ENCODE measurements around the gene CCKAR. TPM values are rescaled to one million over a fixed set of nuclear protein-coding genes. Genes with fewer than 3 reads are reported as not detected.
"Not testable (repeated sequence)": the region's sequence is repeated elsewhere in the genome, so short reads cannot be mapped to it uniquely, and the experiment has no call there.

CCKAR gene
- total RNA-seq, 2 experiments from 2014 or later, result not detected

DNA sequence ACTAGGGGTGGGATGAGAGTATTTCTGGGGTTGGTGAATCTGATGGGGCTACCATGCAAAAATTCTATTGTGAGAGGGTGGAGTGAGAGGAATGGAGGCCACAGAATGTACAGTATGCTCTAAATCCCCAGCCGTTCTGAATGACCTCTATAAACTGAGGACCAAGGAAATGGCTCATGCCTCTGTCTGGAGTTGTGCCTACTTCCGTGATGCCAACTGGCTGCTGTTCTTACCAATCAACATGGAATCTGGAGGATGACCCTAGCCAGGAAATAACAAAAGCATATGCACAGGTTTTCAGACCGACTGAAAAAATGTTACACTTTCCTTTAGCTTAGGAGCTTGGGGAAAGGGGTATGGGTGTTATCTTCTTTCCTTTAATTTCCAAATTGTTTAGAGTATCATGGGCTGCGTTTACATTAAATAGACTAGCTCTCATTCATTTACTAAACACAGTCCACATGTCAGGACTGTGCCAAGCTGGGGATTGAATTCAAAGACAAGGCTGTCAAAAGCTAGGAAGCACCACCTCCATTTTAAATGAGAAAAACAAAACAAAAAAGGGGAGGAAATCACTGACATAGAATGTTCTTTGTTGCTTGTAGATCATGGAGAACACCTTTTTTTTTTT, 20.2 kb upstream of the CCKAR start:
- no peak for ATAC-seq
- H3K9me3 Mint-ChIP-seq (ENCODE audit: low read depth), result no peaks in the 10 kb centered on the region
- H3K27ac Mint-ChIP-seq, result no peak overlapping the region
- CTCF ChIA-PET, result no interaction called here
- POLR2A ChIA-PET, result interaction anchor here (0.6 kb wide), 1 partner anchor 422 kb away, joined by 4 read pairs; no protein-coding TSS in a partner anchor
- H3K4me3 Mint-ChIP-seq, result no peak overlapping the region
- intact Hi-C loops (cut with DNase I, micrococcal nuclease), result no loop called here
- no peak for DNase-seq
- peaks cover 11% of the 10 kb centered on the region for H3K27me3 Mint-ChIP-seq
- no peaks in the 10 kb centered on the region for H3K36me3 Mint-ChIP-seq (ENCODE audit: low read depth)
- no peaks in the 10 kb centered on the region for H3K4me1 Mint-ChIP-seq

GRCh38 chr4:26509681-26510333, 19.5 kb upstream of the CCKAR start:
- no peak for DNase-seq
- Mint-ChIP-seq H3K27ac (no peak overlapping the region), H3K4me1 (no peaks in the 10 kb centered on the region), H3K27me3 (peaks cover 7% of the 10 kb centered on the region), H3K9me3 (ENCODE audit: low read depth) (no peaks in the 10 kb centered on the region), H3K4me3 (no peak overlapping the region), H3K36me3 (ENCODE audit: low read depth) (no peaks in the 10 kb centered on the region)
- ATAC-seq, result no peak
- intact Hi-C loops (cut with DNase I, micrococcal nuclease), result no loop called here
- CTCF ChIA-PET, result interaction anchor here (0.6 kb wide), 1 partner anchor 30 kb away, joined by 3 read pairs; no protein-coding TSS in a partner anchor
- POLR2A ChIA-PET, result no interaction called here

- no peak for DNase-seq
- intact Hi-C loops (cut with DNase I, micrococcal nuclease), result no loop called here
- ChIA-PET CTCF (no interaction called here), POLR2A (interaction anchor here (0.7 kb wide), 1 partner anchor 322 kb away, joined by 4 read pairs; no protein-coding TSS in a partner anchor)
- Mint-ChIP-seq H3K4me1 (no peaks in the 10 kb centered on the region), H3K36me3 (ENCODE audit: low read depth) (no peaks in the 10 kb centered on the region), H3K4me3 (no peak overlapping the region), H3K27ac (no peak overlapping the region), H3K9me3 (ENCODE audit: low read depth) (no peaks in the 10 kb centered on the region), H3K27me3 (peaks cover 4% of the 10 kb centered on the region)
- ATAC-seq, result no peak
Measured at GRCh38 chr4:26507286-26507685, 17.0 kb upstream of the CCKAR start.

GRCh38 chr4:26503844-26504243, 13.6 kb upstream of the CCKAR start:
- Mint-ChIP-seq H3K27ac (no peak overlapping the region), H3K36me3 (ENCODE audit: low read depth) (no peaks in the 10 kb centered on the region), H3K4me1 (no peaks in the 10 kb centered on the region), H3K9me3 (ENCODE audit: low read depth) (peaks cover 1% of the 10 kb centered on the region), H3K27me3 (no peaks in the 10 kb centered on the region), H3K4me3 (no peak overlapping the region)
- ChIA-PET POLR2A (no interaction called here), CTCF (interaction anchor here (0.5 to 1.1 kb wide), 2 partner anchors 16 to 319 kb away, joined by 3 read pairs; no protein-coding TSS in a partner anchor)
- intact Hi-C loops (cut with DNase I, micrococcal nuclease), result no loop called here
- DNase-seq (no peak), ATAC-seq (no peak)

GRCh38 chr4:26503427-26503826, 13.1 kb upstream of the CCKAR start:
- DNase-seq (no peak), ATAC-seq (no peak)
- Mint-ChIP-seq H3K27ac (no peak overlapping the region), H3K9me3 (ENCODE audit: low read depth) (peaks cover 1% of the 10 kb centered on the region), H3K4me3 (no peak overlapping the region), H3K27me3 (no peaks in the 10 kb centered on the region), H3K36me3 (ENCODE audit: low read depth) (no peaks in the 10 kb centered on the region), H3K4me1 (no peaks in the 10 kb centered on the region)
- CTCF ChIA-PET, result interaction anchor here (1.1 kb wide), 1 partner anchor 15 kb away, joined by 3 read pairs; no protein-coding TSS in a partner anchor
- intact Hi-C loops (cut with DNase I, micrococcal nuclease), result no loop called here
- POLR2A ChIA-PET, result no interaction called here

GRCh38 chr4:26500565-26500999, 10.3 kb upstream of the CCKAR start:
- H3K4me1 Mint-ChIP-seq; H3K36me3 Mint-ChIP-seq (ENCODE audit: low read depth); DNase-seq; ATAC-seq; H3K4me3 Mint-ChIP-seq; POLR2A ChIA-PET; H3K9me3 Mint-ChIP-seq (ENCODE audit: low read depth); intact Hi-C loops (cut with DNase I, micrococcal nuclease); H3K27me3 Mint-ChIP-seq; CTCF ChIA-PET; H3K27ac Mint-ChIP-seq: not testable (repeated sequence)

- H3K9me3 Mint-ChIP-seq (ENCODE audit: low read depth), result peaks cover 1% of the 10 kb centered on the region
- no peak for ATAC-seq
- DNase-seq, result no peak
- intact Hi-C loops (cut with DNase I, micrococcal nuclease), result no loop called here
- H3K4me1 Mint-ChIP-seq, result no peaks in the 10 kb centered on the region
- H3K27ac Mint-ChIP-seq, result no peak overlapping the region
- ChIA-PET POLR2A (no interaction called here), CTCF (no interaction called here)
- H3K4me3 Mint-ChIP-seq, result no peak overlapping the region
- no peaks in the 10 kb centered on the region for H3K36me3 Mint-ChIP-seq (ENCODE audit: low read depth)
- peaks cover 12% of the 10 kb centered on the region for H3K27me3 Mint-ChIP-seq
Measured at GRCh38 chr4:26496207-26496783, 6.0 kb upstream of the CCKAR start.

DNA sequence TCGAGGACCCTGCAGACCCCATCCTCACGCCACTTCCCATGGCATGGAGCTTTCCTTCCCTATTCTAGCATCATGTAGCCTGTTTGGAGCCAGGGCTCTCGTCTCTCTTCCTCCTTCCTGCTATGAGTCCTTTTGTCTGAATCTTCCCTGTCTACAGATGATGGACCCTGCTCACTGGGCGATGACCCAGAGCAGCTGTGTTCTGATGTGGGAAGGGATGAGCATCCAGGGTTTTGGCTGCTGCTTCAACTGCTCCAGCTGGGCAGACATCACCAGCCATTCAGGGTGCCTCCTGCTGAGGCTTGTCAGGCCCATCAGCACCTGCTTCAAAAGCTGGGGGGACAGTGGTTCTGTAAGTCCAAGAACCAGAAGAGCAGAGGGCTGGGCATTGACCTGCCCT, 3.2 kb upstream of the CCKAR start:
- no peak for ATAC-seq

DNA sequence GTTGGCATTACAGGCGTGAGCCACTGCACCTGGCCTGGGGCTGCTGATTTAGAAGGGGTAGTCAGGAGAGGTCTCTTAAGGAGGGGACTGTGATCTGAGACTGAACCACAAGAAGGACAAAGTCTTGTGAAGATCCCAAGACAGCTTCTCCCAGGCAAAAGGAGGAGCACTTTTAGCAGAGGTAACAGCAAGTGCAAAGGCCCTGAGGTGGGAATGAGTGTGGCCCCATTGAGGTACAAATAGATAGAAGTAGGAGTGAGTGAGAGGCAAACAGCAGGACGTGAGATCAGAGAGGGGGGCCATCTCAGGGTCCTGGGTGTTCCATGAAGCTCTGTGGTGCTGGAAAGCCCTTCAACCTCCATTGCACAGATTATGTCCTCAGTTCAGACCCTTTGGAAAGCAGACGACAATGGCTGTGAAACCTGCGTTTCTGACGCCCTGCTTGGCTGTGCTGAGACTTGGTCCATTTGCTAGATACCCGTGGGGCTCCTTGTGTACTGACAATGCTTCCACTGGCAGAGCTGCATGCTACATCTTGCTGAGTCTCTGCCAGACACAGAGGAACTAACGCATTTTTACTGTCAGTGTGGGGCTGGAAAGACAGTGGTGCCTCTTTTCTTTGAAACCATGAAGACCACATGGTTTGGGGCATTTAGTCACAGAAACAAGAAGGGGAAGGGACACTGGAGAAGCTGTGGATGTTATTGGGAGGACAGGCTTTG, 1.3 kb upstream of the CCKAR start:
- no peaks in the 10 kb centered on the region for H3K36me3 Mint-ChIP-seq (ENCODE audit: low read depth)
- no peak overlapping the region for H3K4me3 Mint-ChIP-seq
- peaks cover 15% of the 10 kb centered on the region for H3K27me3 Mint-ChIP-seq
- CTCF ChIA-PET, result interaction anchor here (0.7 kb wide), 1 partner anchor 9 kb away, joined by 3 read pairs; no protein-coding TSS in a partner anchor
- H3K4me1 Mint-ChIP-seq, result no peaks in the 10 kb centered on the region
- DNase-seq (no peak), ATAC-seq (no peak)
- intact Hi-C loops (cut with DNase I, micrococcal nuclease), result no loop called here
- POLR2A ChIA-PET, result interaction anchor here (0.5 kb wide), 1 partner anchor 950 kb away, joined by 6 read pairs; no protein-coding TSS in a partner anchor
- no peaks in the 10 kb centered on the region for H3K9me3 Mint-ChIP-seq (ENCODE audit: low read depth)
- H3K27ac Mint-ChIP-seq, result no peak overlapping the region

More for the DNA sequence above, 3.2 kb upstream of the CCKAR start:
- no peak overlapping the region for H3K4me3 Mint-ChIP-seq
- H3K27me3 Mint-ChIP-seq, result peaks cover 15% of the 10 kb centered on the region
- intact Hi-C loops (cut with DNase I, micrococcal nuclease), result no loop called here
- H3K36me3 Mint-ChIP-seq (ENCODE audit: low read depth), result no peaks in the 10 kb centered on the region
- DNase-seq, result no peak
- CTCF ChIA-PET, result no interaction called here
- no peaks in the 10 kb centered on the region for H3K9me3 Mint-ChIP-seq (ENCODE audit: low read depth)
- no peaks in the 10 kb centered on the region for H3K4me1 Mint-ChIP-seq
- POLR2A ChIA-PET, result no interaction called here
- no peak overlapping the region for H3K27ac Mint-ChIP-seq

- Mint-ChIP-seq H3K4me3 (no peak overlapping the region), H3K36me3 (ENCODE audit: low read depth) (no peaks in the 10 kb centered on the region), H3K9me3 (ENCODE audit: low read depth) (no peaks in the 10 kb centered on the region), H3K27ac (no peak overlapping the region), H3K4me1 (no peaks in the 10 kb centered on the region), H3K27me3 (peaks cover 11% of the 10 kb centered on the region)
- ATAC-seq (no peak), DNase-seq (no peak)
- intact Hi-C loops (cut with DNase I, micrococcal nuclease), result no loop called here
- ChIA-PET CTCF (no interaction called here), POLR2A (interaction anchor here (0.5 kb wide), 1 partner anchor 949 kb away, joined by 6 read pairs; no protein-coding TSS in a partner anchor)
Measured at GRCh38 chr4:26490960-26491284, 638 bp upstream of the CCKAR start.

GRCh38 chr4:26489101-26489985, 941 bp downstream of the CCKAR start:
- Mint-ChIP-seq H3K36me3 (ENCODE audit: low read depth) (no peaks in the 10 kb centered on the region), H3K9me3 (ENCODE audit: low read depth) (no peaks in the 10 kb centered on the region), H3K27ac (no peak overlapping the region), H3K4me3 (no peak overlapping the region), H3K27me3 (peaks cover 3% of the 10 kb centered on the region), H3K4me1 (no peaks in the 10 kb centered on the region)
- no peak for DNase-seq
- ATAC-seq, result no peak
- intact Hi-C loops (cut with DNase I, micrococcal nuclease), result no loop called here
- POLR2A ChIA-PET, result no interaction called here
- CTCF ChIA-PET, result interaction anchor here (0.7 to 1.2 kb wide), 2 partner anchors 146 to 736 kb away, joined by 3 to 4 read pairs; no protein-coding TSS in a partner anchor

All from activated CD4-positive, alpha-beta T cell treated with anti-CD3 and anti-CD28 coated beads for 36 hours (primary cell).